HG02759 (cell line): ENCODE data around the gene PLXDC1.

Experiments used
- ATAC-seq: cut with Tn5 transposase; IDR thresholded peaks from one replicate; pipeline ENCODE4 v1.9.1; 2021; ENCODE audit warnings: mild to moderate bottlenecking, moderate library complexity; ENCODE audit not compliant: unreplicated experiment

Gene PLXDC1

GRCh38 chr17:39158623-39159022 is 7.2 kb upstream of the PLXDC1 start:
- ATAC-seq: no peak

- no peak for ATAC-seq
These were observed 5.1 kb upstream of the PLXDC1 start for GRCh38 chr17:39156491-39156890.

GRCh38 chr17:39155654-39156053 is 4.2 kb upstream of the PLXDC1 start:
- no peak for ATAC-seq

DNA sequence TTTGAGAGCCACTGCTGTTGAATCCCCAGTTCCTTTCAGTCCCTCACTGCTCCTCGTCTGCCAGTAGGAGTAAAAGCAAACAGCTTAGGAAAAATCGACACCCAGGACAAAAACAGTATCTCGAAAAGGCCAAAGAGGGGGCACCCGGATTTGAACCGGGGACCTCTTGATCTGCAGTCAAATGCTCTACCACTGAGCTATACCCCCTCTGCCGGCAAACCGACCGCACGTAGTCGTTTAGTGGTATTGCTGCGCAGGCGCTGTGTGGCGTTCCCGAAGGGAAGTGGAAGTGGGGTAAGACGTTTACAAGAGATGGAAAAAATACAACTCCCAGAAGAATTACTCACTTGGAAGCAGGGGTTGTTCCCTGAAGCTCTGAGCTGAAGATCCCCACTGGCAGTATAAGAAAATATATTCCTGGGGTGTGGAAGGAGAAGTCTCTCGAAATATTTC is 2.2 kb upstream of the PLXDC1 start:
- peak; percentile 46 for ATAC-seq

GRCh38 chr17:39151943-39152818 is 744 bp upstream of the PLXDC1 start:
- no peak for ATAC-seq

DNA sequence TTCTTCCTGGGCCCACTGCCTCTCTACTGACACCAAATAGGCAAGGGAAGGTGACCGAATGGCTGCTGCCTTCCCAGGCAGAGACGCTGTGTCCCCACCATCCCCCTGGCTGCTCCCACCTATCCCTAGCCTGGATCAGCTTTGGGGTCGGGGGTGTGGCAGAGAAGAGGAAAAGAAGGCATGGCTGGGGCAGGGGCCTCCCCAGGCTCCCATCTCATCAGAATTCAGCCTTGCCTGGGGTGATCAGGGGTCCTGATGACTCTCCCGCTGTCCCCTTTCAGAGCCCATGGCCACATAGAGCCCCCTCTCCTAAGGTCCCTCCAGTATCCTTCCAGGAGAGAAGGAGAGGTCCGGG is 665 bp downstream of the PLXDC1 start:
- ATAC-seq: no peak

DNA sequence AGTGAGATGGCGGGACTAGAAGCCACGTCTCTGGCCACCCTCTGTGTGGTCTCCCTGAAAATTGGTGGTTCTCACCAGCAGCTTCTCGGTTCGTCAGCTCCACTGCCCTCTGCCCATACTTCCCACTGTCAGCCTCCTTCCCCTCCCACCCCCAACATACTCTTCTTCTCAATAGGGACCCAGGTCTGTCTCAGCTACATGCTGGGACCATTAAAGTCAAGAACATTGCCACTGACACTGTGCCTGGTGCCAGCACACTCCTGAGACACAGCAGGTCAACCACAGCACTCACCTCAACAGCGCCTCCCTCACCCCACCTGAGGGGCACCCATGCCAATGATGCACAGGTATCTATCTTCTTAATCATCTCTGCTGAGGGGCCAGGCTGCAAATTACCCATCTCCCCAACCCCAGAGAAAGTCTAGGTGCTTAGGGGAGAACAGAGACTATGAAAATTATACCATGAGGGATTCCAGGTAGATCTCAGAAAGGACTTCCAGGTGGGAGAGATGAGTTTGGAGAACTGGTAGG is 1.3 kb downstream of the PLXDC1 start:
- no peak for ATAC-seq

DNA sequence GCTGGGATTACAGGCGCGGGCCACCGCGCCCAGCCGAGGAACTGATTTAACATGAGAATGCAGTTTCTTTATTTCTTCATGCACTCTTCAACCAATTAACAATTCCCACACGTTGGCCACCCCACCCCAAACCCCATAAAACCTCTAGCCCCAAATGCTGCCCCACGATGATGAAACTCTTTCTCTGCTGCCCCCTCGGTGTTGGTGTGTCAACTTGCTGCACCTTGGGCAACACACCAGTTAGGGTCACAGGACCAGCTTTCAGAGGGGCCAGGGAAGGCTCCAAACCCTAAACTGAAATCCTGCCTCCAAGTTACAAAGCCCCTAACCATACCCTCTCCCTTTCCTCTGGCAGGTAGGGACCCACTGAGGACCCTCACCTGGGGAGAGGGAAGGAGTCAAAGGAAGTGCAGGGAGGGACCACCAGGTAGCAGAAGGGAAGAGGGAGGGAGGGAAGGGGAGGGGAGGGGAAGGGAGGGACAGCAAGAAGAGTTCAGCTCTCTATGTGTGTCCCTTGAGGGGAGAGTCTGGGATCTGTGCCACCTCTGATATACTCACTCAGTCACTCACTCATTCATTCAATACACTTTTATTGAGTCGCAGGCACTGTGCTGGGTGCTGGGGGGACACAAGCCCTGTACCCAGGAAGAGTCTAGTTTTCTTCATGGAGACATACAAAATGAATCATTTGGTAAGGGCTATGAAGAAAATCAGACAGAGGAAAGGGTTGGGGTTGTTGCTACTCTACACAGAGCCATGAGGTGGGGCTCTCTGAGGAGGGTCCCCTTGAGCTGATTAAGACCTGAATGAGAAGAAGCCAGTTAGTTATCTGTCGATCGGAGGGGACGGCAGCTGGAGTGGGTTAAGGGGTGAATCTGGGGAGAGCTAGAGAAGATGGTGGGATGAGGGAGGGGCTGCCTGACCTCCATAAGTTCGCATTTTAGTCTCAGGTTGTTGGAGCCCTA is 3.9 kb downstream of the PLXDC1 start:
- ATAC-seq: no peak

- ATAC-seq: no peak
These were observed 5.2 kb downstream of the PLXDC1 start for GRCh38 chr17:39146273-39146672.

- ATAC-seq: no peak
These were observed 6.3 kb downstream of the PLXDC1 start for GRCh38 chr17:39145143-39145542.

- no peak for ATAC-seq
These were observed 7.0 kb downstream of the PLXDC1 start for GRCh38 chr17:39144416-39144840.

GRCh38 chr17:39143552-39144093 is 7.8 kb downstream of the PLXDC1 start:
- ATAC-seq: no peak

- no peak for ATAC-seq
These were observed 9.3 kb downstream of the PLXDC1 start for GRCh38 chr17:39141915-39142664.

DNA sequence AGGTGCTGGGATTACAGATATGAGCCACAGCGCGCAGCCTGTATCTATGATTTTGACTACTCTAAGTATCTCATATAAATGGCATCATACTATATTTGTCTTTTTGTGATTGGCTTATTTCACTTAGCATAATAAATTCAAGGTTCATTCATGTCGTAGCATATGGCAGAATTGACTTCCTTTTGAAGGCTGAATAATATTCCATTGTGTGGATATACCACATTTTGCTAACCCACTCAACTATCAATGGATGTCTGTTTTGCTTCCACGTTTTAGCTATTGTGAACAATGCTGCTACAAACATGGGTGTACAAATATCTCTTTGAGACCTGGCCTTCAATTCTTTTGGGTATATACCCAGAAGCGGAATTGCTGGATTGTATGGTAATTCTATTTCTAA is 10.1 kb downstream of the PLXDC1 start:
- ATAC-seq: no peak

GRCh38 chr17:39139561-39139960 is 11.9 kb downstream of the PLXDC1 start:
- ATAC-seq: no peak

DNA sequence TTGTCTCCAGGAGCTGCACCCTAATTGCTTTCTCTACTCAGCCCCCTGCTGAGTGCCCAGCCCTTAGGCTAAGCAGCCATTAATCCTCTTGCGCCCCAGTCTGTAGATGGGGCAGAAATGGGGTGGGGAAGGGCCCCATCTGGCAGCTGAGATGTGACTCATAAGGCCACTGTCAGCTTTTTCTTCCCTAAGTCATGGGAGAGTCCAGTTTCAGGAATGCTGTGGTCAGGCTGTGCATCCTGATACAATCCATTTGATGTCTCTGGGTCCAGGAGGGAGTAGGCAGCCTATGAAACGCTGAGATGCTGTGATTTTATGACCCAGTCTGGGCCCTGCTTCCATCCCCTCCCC is 12.3 kb downstream of the PLXDC1 start:
- ATAC-seq: no peak

DNA sequence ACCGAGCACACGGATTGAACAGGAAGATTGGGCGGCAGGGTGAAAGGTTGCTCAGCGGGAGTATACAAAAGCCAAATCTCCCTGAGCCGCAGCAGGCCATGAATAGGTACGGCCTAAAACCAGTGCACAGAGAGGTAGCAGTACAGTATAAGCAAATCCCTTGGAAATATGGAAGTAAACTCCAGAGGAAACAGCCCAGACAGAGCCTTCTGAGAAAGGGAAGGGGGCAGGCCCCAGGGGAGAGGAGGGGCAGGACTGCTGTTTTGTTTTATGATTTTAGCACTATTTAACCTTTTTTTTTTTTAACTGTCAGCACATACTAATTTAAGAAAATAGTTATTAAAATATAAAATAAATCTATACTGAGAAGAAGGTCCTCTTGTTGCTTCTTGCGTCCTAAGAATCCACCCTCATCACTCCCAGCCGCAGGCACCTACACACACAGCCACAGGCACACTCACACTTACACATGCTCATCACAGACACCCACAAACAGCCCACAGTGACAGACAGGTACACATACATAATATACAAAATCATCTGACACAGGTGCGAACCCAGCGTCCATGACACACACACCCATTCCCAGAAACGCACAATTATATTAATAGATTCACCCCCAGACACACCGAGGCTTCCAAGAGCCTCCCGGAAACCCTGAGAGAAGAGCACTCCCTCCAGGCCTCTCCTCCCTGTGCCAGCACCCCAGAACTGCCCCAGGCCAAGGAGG is 12.8 kb downstream of the PLXDC1 start:
- no peak for ATAC-seq

GRCh38 chr17:39134878-39135277 is 16.6 kb downstream of the PLXDC1 start:
- no peak for ATAC-seq

- no peak for ATAC-seq
These were observed 19.2 kb downstream of the PLXDC1 start for GRCh38 chr17:39132192-39132610.

DNA sequence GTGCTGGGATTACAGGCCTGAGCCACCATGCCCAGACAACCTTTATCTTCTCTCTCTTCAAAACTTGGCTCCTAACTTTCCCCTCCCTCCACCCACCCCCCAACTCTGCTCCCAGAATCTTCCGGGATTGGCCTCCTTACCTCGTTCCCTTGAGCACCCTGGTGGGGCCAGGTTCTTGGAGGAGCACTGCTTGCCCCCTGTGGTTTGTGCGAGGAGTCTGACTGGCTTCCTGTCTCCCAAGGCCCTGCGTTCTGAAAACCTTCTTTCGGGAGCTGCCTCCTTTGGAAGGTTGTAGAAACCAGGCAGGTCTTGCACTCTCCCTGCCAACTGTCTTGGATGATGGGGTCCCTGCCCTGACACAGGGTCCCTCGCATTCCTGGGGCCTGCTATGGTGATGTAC is 19.8 kb downstream of the PLXDC1 start:
- ATAC-seq: no peak
